WERI-Rb-1 (cell line): ENCODE results near the gene HBQ1.

Experiments
- DNase-seq: peaks from one replicate; pipeline ENCODE4 v3.0.0-alpha.2; 2020
- H3K27ac ChIP-seq: fragments of 250-450 bp; sonication (Bioruptor Pico); 2 replicates; pipeline ENCODE4 v1.5.1; 2020; ENCODE audit warnings: mild to moderate bottlenecking, moderate library complexity
- H3K27me3 ChIP-seq: fragments of 250-450 bp; sonication (Bioruptor Pico); 2 replicates; pipeline ENCODE4 v1.5.1; 2021; ENCODE audit warnings: mild to moderate bottlenecking, low read depth, moderate library complexity; ENCODE audit not compliant: insufficient read depth, severe bottlenecking
- H3K36me3 ChIP-seq: fragments of 250-450 bp; sonication (Bioruptor Pico); 2 replicates; pipeline ENCODE4 v1.5.1; 2020; ENCODE audit warnings: mild to moderate bottlenecking, moderate library complexity
- H3K4me3 ChIP-seq: 2 replicates; pipeline ENCODE4 v1.5.1; 2011; ENCODE audit warnings: low read depth, mild to moderate bottlenecking, control low read depth, low read length
- H3K9me3 ChIP-seq: fragments of 250-450 bp; sonication (Bioruptor Pico); 2 replicates; pipeline ENCODE4 v1.5.1; 2021; ENCODE audit warnings: mild to moderate bottlenecking, moderate library complexity; ENCODE audit not compliant: severe bottlenecking
- CTCF ChIP-seq: IDR thresholded peaks from 2 replicates; pipeline ENCODE4 v1.5.1; 2011; ENCODE audit warnings: low read depth, mild to moderate bottlenecking, control low read depth, inconsistent platforms, low read length

HBQ1 gene

GRCh38 chr16:140175-140857 is 39.9 kb upstream of the HBQ1 start:
- TF ChIP-seq CTCF, result no peak
- DNase-seq, result no peak

GRCh38 chr16:142405-142967 is 37.8 kb upstream of the HBQ1 start:
- Histone ChIP-seq H3K27me3 (no peaks in the 10 kb centered on the region), H3K4me3 (no peak overlapping the region), H3K36me3 (no peaks in the 10 kb centered on the region), H3K9me3 (no peaks in the 10 kb centered on the region), H3K27ac (no peak overlapping the region)
- no peak for DNase-seq
- TF ChIP-seq CTCF, result no peak

More at GRCh38 chr16:140175-140857, 39.9 kb upstream of the HBQ1 start:
- Histone ChIP-seq H3K27me3 (no peaks in the 10 kb centered on the region), H3K36me3 (peaks cover 3% of the 10 kb centered on the region; the same call in 1 of the 2 replicates), H3K27ac (no peak overlapping the region), H3K9me3 (no peaks in the 10 kb centered on the region), H3K4me3 (no peak overlapping the region)

GRCh38 chr16:143047-143446 is 37.2 kb upstream of the HBQ1 start:
- Histone ChIP-seq H3K36me3 (no peaks in the 10 kb centered on the region), H3K9me3 (no peaks in the 10 kb centered on the region), H3K4me3 (no peak overlapping the region), H3K27me3 (no peaks in the 10 kb centered on the region), H3K27ac (no peak overlapping the region)
- no peak for DNase-seq
- no peak for TF ChIP-seq CTCF

GRCh38 chr16:143456-143855 is 36.8 kb upstream of the HBQ1 start:
- TF ChIP-seq CTCF, result no peak
- Histone ChIP-seq H3K27me3 (no peaks in the 10 kb centered on the region), H3K36me3 (no peaks in the 10 kb centered on the region), H3K27ac (no peak overlapping the region), H3K4me3 (no peak overlapping the region), H3K9me3 (no peaks in the 10 kb centered on the region)
- DNase-seq, result no peak

GRCh38 chr16:144797-145252 is 35.4 kb upstream of the HBQ1 start:
- Histone ChIP-seq H3K27me3 (no peaks in the 10 kb centered on the region), H3K36me3 (no peaks in the 10 kb centered on the region), H3K27ac (no peak overlapping the region), H3K4me3 (no peak overlapping the region), H3K9me3 (no peaks in the 10 kb centered on the region)
- TF ChIP-seq CTCF, result no peak
- DNase-seq, result no peak

GRCh38 chr16:146646-147045 is 33.6 kb upstream of the HBQ1 start:
- no peak for TF ChIP-seq CTCF
- H3K9me3 ChIP-seq, result no peaks in the 10 kb centered on the region
- H3K27ac ChIP-seq, result no peak overlapping the region
- no peaks in the 10 kb centered on the region for H3K27me3 ChIP-seq
- no peaks in the 10 kb centered on the region for H3K36me3 ChIP-seq
- H3K4me3 ChIP-seq, result no peak overlapping the region
- no peak for DNase-seq
